HG03196 (cell line): ENCODE data around the gene DNAJC22.
A peak's percentile ranks its signal among the peaks of the same experiment; 100 is the strongest.
"Not testable (repeated sequence)": the region's sequence is repeated elsewhere in the genome, so short reads cannot be mapped to it uniquely, and the experiment has no call there.

ENCODE experiments used
- ATAC-seq: cut with Tn5 transposase; IDR thresholded peaks from one replicate; pipeline ENCODE4 v1.9.1; 2021; ENCODE audit not compliant: unreplicated experiment

Gene DNAJC22

GRCh38 chr12:49369411-49370145, 22.9 kb downstream of the DNAJC22 start:
- ATAC-seq, result peak; percentile 42

GRCh38 chr12:49370539-49370938, 23.9 kb downstream of the DNAJC22 start:
- no peak for ATAC-seq

DNA sequence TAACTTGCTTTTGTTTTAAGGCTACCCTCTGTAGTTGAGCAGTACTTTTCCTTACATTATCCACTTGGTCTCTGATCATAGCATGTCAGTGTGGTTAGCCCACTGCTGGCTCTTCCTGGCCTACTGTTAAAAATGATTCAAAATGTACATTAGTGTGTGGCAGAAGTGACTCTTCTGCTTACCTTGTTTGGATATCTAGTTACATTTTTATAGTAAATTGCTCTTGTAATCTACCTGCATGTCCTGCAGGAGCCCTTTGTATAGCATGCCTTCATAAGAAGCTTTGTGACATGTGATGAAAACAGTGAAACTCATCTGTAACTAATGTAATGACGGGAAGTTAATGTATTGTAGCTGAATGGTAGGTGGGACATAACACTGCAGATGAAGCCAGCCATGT, 28.7 kb downstream of the DNAJC22 start:
- ATAC-seq, result peak; percentile 44

DNA sequence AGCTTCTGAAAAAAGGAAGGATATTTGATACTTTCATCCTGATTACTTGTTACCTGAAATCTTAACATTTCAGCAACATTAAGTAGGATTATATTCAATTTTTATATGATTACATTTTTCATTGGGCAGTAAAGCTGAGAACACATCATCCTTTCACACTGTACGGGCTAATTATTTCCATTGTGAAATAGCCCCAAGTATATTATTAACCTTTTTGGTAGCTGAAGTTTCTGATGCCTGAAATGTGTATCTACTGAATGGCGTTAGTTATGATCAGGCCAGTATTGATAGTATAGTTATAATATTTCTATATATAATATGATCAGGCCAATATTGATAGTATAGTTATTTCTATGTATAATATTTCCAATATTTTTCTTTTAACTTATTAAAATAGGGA, 30.7 kb downstream of the DNAJC22 start:
- no peak for ATAC-seq

- not testable (repeated sequence) for ATAC-seq
These were observed 33.5 kb downstream of the DNAJC22 start for GRCh38 chr12:49380184-49380583.

- no peak for ATAC-seq
These were observed 42.1 kb downstream of the DNAJC22 start for GRCh38 chr12:49388682-49389386.

- no peak for ATAC-seq
These were observed 42.7 kb downstream of the DNAJC22 start for GRCh38 chr12:49389387-49389703.

GRCh38 chr12:49397000-49397399, 50.3 kb downstream of the DNAJC22 start:
- ATAC-seq, result no peak

- ATAC-seq, result no peak
These were observed 53.6 kb downstream of the DNAJC22 start for GRCh38 chr12:49400304-49400703.
